Liver (tissue), 9 donors: ENCODE results near the gene OR8J3. TPM values are rescaled to one million over a fixed set of nuclear protein-coding genes. Genes with fewer than 3 reads are reported as not detected.

Experiments used
- DNase-seq: peaks from one replicate; pipeline ENCODE4 v3.0.0-alpha.2; 2017; ENCODE audit warnings: low spot score
- H3K27ac ChIP-seq, 2 donors: one replicate each; pipeline ENCODE4 v1.7.0; 2013; ENCODE audit warnings: inconsistent platforms in 2 of 2, low read length in 2 of 2, control low read depth in 1 of 2, low read depth in 1 of 2, mild to moderate bottlenecking in 1 of 2
- H3K27me3 ChIP-seq, 4 donors: one replicate each; pipeline versions ENCODE4 v1.6.1 to v1.7.0; 2013; ENCODE audit warnings: low read length in 3 of 4, inconsistent platforms in 1 of 4, mild to moderate bottlenecking in 1 of 4, moderate library complexity in 1 of 4; ENCODE audit not compliant: control insufficient read depth in 4 of 4, insufficient read depth in 4 of 4
- H3K36me3 ChIP-seq, 4 donors: one replicate each; pipeline versions ENCODE4 v1.6.1 to v1.7.0; 2013; ENCODE audit warnings: low read length in 3 of 4, mild to moderate bottlenecking in 3 of 4, low read depth in 1 of 4, moderate library complexity in 1 of 4; ENCODE audit not compliant: control insufficient read depth in 4 of 4, insufficient read depth in 3 of 4
- H3K4me1 ChIP-seq, 4 donors: one replicate each; pipeline versions ENCODE4 v1.6.1 to v1.7.0; 2013; ENCODE audit warnings: low read length in 3 of 4, mild to moderate bottlenecking in 3 of 4, moderate library complexity in 1 of 4; ENCODE audit not compliant: control insufficient read depth in 4 of 4, insufficient read depth in 4 of 4
- H3K4me3 ChIP-seq, 3 donors: one replicate each; pipeline versions ENCODE4 v1.6.1 to v1.7.0; 2013; ENCODE audit warnings: low read length in 3 of 3, control low read depth in 1 of 3, low read depth in 1 of 3, mild to moderate bottlenecking in 1 of 3
- H3K9ac ChIP-seq, 2 donors: one replicate each; pipeline ENCODE4 v1.7.0; 2013; ENCODE audit warnings: low read length in 2 of 2, mild to moderate bottlenecking in 2 of 2, moderate library complexity in 2 of 2, control low read depth in 1 of 2, low read depth in 1 of 2
- H3K9me3 ChIP-seq, 4 donors: one replicate each; pipeline versions ENCODE4 v1.6.1 to v1.7.0; 2013; ENCODE audit warnings: low read length in 3 of 4; ENCODE audit not compliant: control insufficient read depth in 4 of 4
- ATF3 ChIP-seq: IDR thresholded peaks from 2 replicates; pipeline ENCODE4 v1.6.1; 2016; ENCODE audit warnings: antibody characterized with exemption
- CTCF ChIP-seq: fragments of 150-350 bp; IDR thresholded peaks from 2 replicates; pipeline ENCODE4 v1.5.1; 2017; ENCODE audit warnings: improper control_type of control experiment, low read depth, low read length; ENCODE audit not compliant: missing input control
- EGR1 ChIP-seq, 2 donors: IDR thresholded peaks; 2 replicates each; pipeline ENCODE4 v1.6.1; 2016 to 2018; ENCODE audit warnings: antibody characterized with exemption in 2 of 2, low read depth in 2 of 2
- FOXA1 ChIP-seq: IDR thresholded peaks from 2 replicates; pipeline ENCODE4 v1.6.1; 2016; ENCODE audit warnings: antibody characterized with exemption
- FOXA2 ChIP-seq: IDR thresholded peaks from 2 replicates; pipeline ENCODE4 v1.6.1; 2016; ENCODE audit warnings: antibody characterized with exemption
- GABPA ChIP-seq, 2 donors: IDR thresholded peaks in 1 of 2; conservative IDR thresholded peaks in 1 of 2; 2 replicates each; pipeline ENCODE4 v1.6.1; 2016; ENCODE audit warnings: antibody characterized with exemption in 2 of 2, mild to moderate bottlenecking in 1 of 2, moderate library complexity in 1 of 2
- HNF4G ChIP-seq: IDR thresholded peaks from 2 replicates; pipeline ENCODE4 v1.6.1; 2016; ENCODE audit warnings: antibody characterized with exemption
- JUND ChIP-seq, 2 donors: IDR thresholded peaks; 2 replicates each; pipeline ENCODE4 v1.6.1; 2016; ENCODE audit warnings: antibody characterized with exemption in 2 of 2
- MAX ChIP-seq: IDR thresholded peaks from 2 replicates; pipeline ENCODE4 v1.6.1; 2016; ENCODE audit warnings: antibody characterized with exemption
- NR2F2 ChIP-seq: IDR thresholded peaks from 2 replicates; pipeline ENCODE4 v1.6.1; 2016; ENCODE audit warnings: antibody characterized with exemption
- RAD21 ChIP-seq, 2 donors: IDR thresholded peaks; 2 replicates each; pipeline ENCODE4 v1.6.1; 2016; ENCODE audit warnings: antibody characterized with exemption in 2 of 2, mild to moderate bottlenecking in 2 of 2
- RXRA ChIP-seq, 2 donors: IDR thresholded peaks; 2 replicates each; pipeline ENCODE4 v1.6.1; 2017 to 2018; ENCODE audit warnings: antibody characterized with exemption in 2 of 2, mild to moderate bottlenecking in 1 of 2
- SP1 ChIP-seq: IDR thresholded peaks from 2 replicates; pipeline ENCODE4 v1.6.1; 2018; ENCODE audit warnings: antibody characterized with exemption, mild to moderate bottlenecking
- TAF1 ChIP-seq: conservative IDR thresholded peaks from 2 replicates; pipeline ENCODE4 v1.6.1; 2016; ENCODE audit warnings: antibody characterized with exemption, mild to moderate bottlenecking
- ZBTB33 ChIP-seq: IDR thresholded peaks from 2 replicates; pipeline ENCODE4 v1.6.1; 2016; ENCODE audit warnings: antibody characterized with exemption
- WGBS: extraction: QIAGEN DNeasy Blood & Tissue Kit; methylation state at CpG from one replicate; pipeline ENCODE4 v1.1.7; 2013; 5-methylcytosine and 5-hydroxymethylcytosine counted together
- polyA plus RNA-seq, 2 donors: library from polyadenylated mRNA; stranded (reverse) in 1 of 2; unstranded in 1 of 2; fragments of 200-250 nt in 1 of 2; fragments of >200 nt in 1 of 2; fragmentation: Nextera tagmentation in 1 of 2; extraction: Ambion mirVana in 1 of 2; gene quantifications; one replicate each; pipeline versions ENCODE4 v1.2.1 to v1.2.3, GENCODE V29; 2013 to 2015
- total RNA-seq, 2 donors: library from RNA; depleted of rRNA; stranded (reverse); fragments of >200 nt; gene quantifications; one replicate each; pipeline ENCODE4 v1.2.3, GENCODE V29; 2014
- donor health status: healthy.
- donor health status: healthy.
- donor health status: healthy.
- donor health status: healthy.
- donor health status: healthy.

Gene OR8J3
- total and polyA plus RNA-seq, 4 donors, result not detected

GRCh38 chr11:56176318-56176717 is 36.3 kb upstream of the OR8J3 start, which contains the start of gene OR5J2 (continued):
- TF ChIP-seq JUND (IDR thresholded peaks at IDR 0.05) (no peak), MAX (no peak), FOXA1 (no peak), NR2F2 (no peak)

- TF ChIP-seq RXRA (IDR thresholded peaks at IDR 0.05) (no peak), ATF3 (no peak), SP1 (no peak), FOXA1 (no peak), MAX (no peak), NR2F2 (no peak), EGR1 (IDR thresholded peaks at IDR 0.05; ENCODE audit: low read depth in 2 of 2) (no peak), RAD21 (IDR thresholded peaks at IDR 0.05) (no peak), TAF1 (no peak), CTCF (no peak), HNF4G (no peak)
- Histone ChIP-seq H3K36me3 (no peaks in the 10 kb centered on the region), H3K9me3 (no peaks in the 10 kb centered on the region), H3K9ac (no peak overlapping the region), H3K27me3 (no peaks in the 10 kb centered on the region), H3K4me1 (no peaks in the 10 kb centered on the region), H3K27ac (no peak overlapping the region), H3K4me3 (no peak overlapping the region)
- no peak for DNase-seq
- WGBS, result 30% methylated on average over 3 of the region's 3 CpGs
Measured at GRCh38 chr11:56172256-56172830, 32.3 kb upstream of the OR8J3 start.

GRCh38 chr11:56163804-56164203 is 23.8 kb upstream of the OR8J3 start:
- H3K27ac ChIP-seq, result no peak overlapping the region
- no peak overlapping the region for H3K9ac ChIP-seq
- no peaks in the 10 kb centered on the region for H3K27me3 ChIP-seq
- no peak for DNase-seq
- H3K9me3 ChIP-seq, result no peaks in the 10 kb centered on the region
- no peak for TF ChIP-seq ZBTB33
- TF ChIP-seq ATF3, result no peak
- TF ChIP-seq RXRA (IDR thresholded peaks at IDR 0.05), result no peak
- no peak for TF ChIP-seq FOXA2
- TF ChIP-seq GABPA (IDR thresholded peaks at IDR 0.05 in 1 of 2, conservative IDR thresholded peaks at IDR 0.05 in 1 of 2), result no peak
- no peak for TF ChIP-seq JUND (IDR thresholded peaks at IDR 0.05)
- no peak for TF ChIP-seq FOXA1
- no peak for TF ChIP-seq EGR1 (IDR thresholded peaks at IDR 0.05; ENCODE audit: low read depth in 2 of 2)
- H3K4me1 ChIP-seq, result no peaks in the 10 kb centered on the region
- H3K36me3 ChIP-seq, result no peaks in the 10 kb centered on the region
- WGBS, result 60% methylated on average over 3 of the region's 3 CpGs
- H3K4me3 ChIP-seq, result no peak overlapping the region
